Fibroblast of mammary gland (primary cell): ENCODE results near the gene IRAG1.

Source experiments
- DNase-seq: peaks from one replicate; pipeline ENCODE4 v3.0.0-alpha.2; 2010; ENCODE audit warnings: low read depth
- H3K4me3 ChIP-seq: 2 replicates; pipeline ENCODE4 v1.5.1; 2011; ENCODE audit warnings: low read depth, mild to moderate bottlenecking, low read length, moderate library complexity; ENCODE audit not compliant: control insufficient read depth
- CTCF ChIP-seq: conservative IDR thresholded peaks from 2 replicates; pipeline ENCODE4 v1.5.1; 2011; ENCODE audit warnings: low read depth, low read length, inconsistent platforms; ENCODE audit not compliant: control insufficient read depth, insufficient read depth

IRAG1 gene

GRCh38 chr11:10728789-10729472 lies 35.4 kb upstream of the IRAG1 start:
- no peak overlapping the region for H3K4me3 ChIP-seq
- peak; percentile 64 for DNase-seq
- TF ChIP-seq CTCF = no peak

- TF ChIP-seq CTCF = no peak
Observed at GRCh38 chr11:10728154-10728553, 34.6 kb upstream of the IRAG1 start.

GRCh38 chr11:10727146-10727851 lies 33.7 kb upstream of the IRAG1 start:
- no peak for TF ChIP-seq CTCF
- peak; percentile 53 for DNase-seq
- H3K4me3 ChIP-seq = no peak overlapping the region

More at GRCh38 chr11:10728154-10728553, 34.6 kb upstream of the IRAG1 start:
- H3K4me3 ChIP-seq = no peak overlapping the region
- no peak for DNase-seq

- H3K4me3 ChIP-seq = no peak overlapping the region
- no peak for TF ChIP-seq CTCF
- DNase-seq = no peak
Observed at GRCh38 chr11:10725907-10726253, 32.3 kb upstream of the IRAG1 start.

- TF ChIP-seq CTCF = no peak
- peak; percentile 92 for DNase-seq
- H3K4me3 ChIP-seq = no peak overlapping the region
Observed at GRCh38 chr11:10725114-10725906, 31.8 kb upstream of the IRAG1 start.

GRCh38 chr11:10722307-10722706 lies 28.8 kb upstream of the IRAG1 start:
- DNase-seq = no peak
- no peak overlapping the region for H3K4me3 ChIP-seq
- TF ChIP-seq CTCF = no peak
